ENCODE results near the gene DDX25. TPM values are rescaled to one million over a fixed set of nuclear protein-coding genes. Genes with fewer than 3 reads are reported as not detected.

Gene DDX25
- total RNA-seq, 2 donors from 2014 or later: not detected

GRCh38 chr11:125971618-125972017 lies 67.3 kb downstream of the DDX25 start:
- no peak for TF ChIP-seq CTCF (IDR thresholded peaks at IDR 0.05)
- H3K27ac ChIP-seq: no peak overlapping the region
- DNase-seq (ENCODE audit: low spot score): no peak

GRCh38 chr11:125974284-125974683 lies 70.0 kb downstream of the DDX25 start:
- Histone ChIP-seq H3K27ac (no peak overlapping the region), H3K4me1 (no peaks in the 10 kb centered on the region), H3K9me3 (no peaks in the 10 kb centered on the region), H3K27me3 (no peaks in the 10 kb centered on the region), H3K36me3 (no peaks in the 10 kb centered on the region), H3K4me3 (no peak overlapping the region)
- no peak for TF ChIP-seq CTCF (IDR thresholded peaks at IDR 0.05)
- no peak for DNase-seq (ENCODE audit: low spot score)

More at GRCh38 chr11:125971618-125972017, 67.3 kb downstream of the DDX25 start:
- Histone ChIP-seq H3K9me3 (no peaks in the 10 kb centered on the region), H3K4me1 (no peaks in the 10 kb centered on the region), H3K27me3 (no peaks in the 10 kb centered on the region), H3K4me3 (no peak overlapping the region), H3K36me3 (no peaks in the 10 kb centered on the region)

GRCh38 chr11:125975634-125976033 lies 71.3 kb downstream of the DDX25 start:
- H3K36me3 ChIP-seq: no peaks in the 10 kb centered on the region
- no peaks in the 10 kb centered on the region for H3K9me3 ChIP-seq
- H3K27me3 ChIP-seq: no peaks in the 10 kb centered on the region
- H3K27ac ChIP-seq: no peak overlapping the region
- no peak for DNase-seq (ENCODE audit: low spot score)
- no peak for TF ChIP-seq CTCF (IDR thresholded peaks at IDR 0.05)
- H3K4me1 ChIP-seq: no peaks in the 10 kb centered on the region
- H3K4me3 ChIP-seq: no peak overlapping the region

- Histone ChIP-seq H3K27me3 (no peaks in the 10 kb centered on the region), H3K4me3 (no peak overlapping the region), H3K4me1 (no peaks in the 10 kb centered on the region), H3K36me3 (no peaks in the 10 kb centered on the region), H3K9me3 (no peaks in the 10 kb centered on the region), H3K27ac (no peak overlapping the region)
- no peak for TF ChIP-seq CTCF (IDR thresholded peaks at IDR 0.05)
- DNase-seq (ENCODE audit: low spot score): no peak
Measured at GRCh38 chr11:125976156-125976555, 71.8 kb downstream of the DDX25 start.

- DNase-seq (ENCODE audit: low spot score): no peak
- H3K4me1 ChIP-seq: no peaks in the 10 kb centered on the region
- no peaks in the 10 kb centered on the region for H3K36me3 ChIP-seq
- no peak overlapping the region for H3K4me3 ChIP-seq
- TF ChIP-seq CTCF (IDR thresholded peaks at IDR 0.05): no peak
- H3K9me3 ChIP-seq: no peaks in the 10 kb centered on the region
- no peaks in the 10 kb centered on the region for H3K27me3 ChIP-seq
- H3K27ac ChIP-seq: no peak overlapping the region
Measured at GRCh38 chr11:125977333-125977732, 73.0 kb downstream of the DDX25 start.

- no peak for DNase-seq (ENCODE audit: low spot score)
- no peaks in the 10 kb centered on the region for H3K27me3 ChIP-seq
- no peak overlapping the region for H3K4me3 ChIP-seq
- H3K4me1 ChIP-seq: no peaks in the 10 kb centered on the region
- H3K27ac ChIP-seq: no peak overlapping the region
- peaks cover 5% of the 10 kb centered on the region for H3K36me3 ChIP-seq
- H3K9me3 ChIP-seq: no peaks in the 10 kb centered on the region
- no peak for TF ChIP-seq CTCF (IDR thresholded peaks at IDR 0.05)
Measured at GRCh38 chr11:125978181-125978716, 73.9 kb downstream of the DDX25 start.
